ENCODE measurements around the gene UBE3A.

UBE3A gene

DNA sequence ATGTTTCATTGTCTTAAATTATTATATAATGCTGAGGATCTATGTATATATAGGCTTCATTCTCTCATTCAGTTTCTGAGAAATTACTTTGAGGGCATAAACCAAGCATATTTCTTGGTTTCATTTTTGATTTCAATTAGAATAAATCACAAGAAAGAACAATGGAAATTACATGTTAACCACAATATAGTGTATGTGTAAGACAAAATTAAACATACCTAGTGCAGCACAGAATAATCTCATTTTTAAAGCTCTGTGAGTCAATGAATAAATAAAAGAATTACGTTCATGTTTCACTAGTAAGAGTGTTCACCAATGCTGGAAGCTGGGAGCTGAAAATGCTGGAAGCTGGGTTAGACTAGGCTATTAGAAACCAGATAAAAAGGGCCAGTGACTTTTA lies 72.8 kb downstream of the UBE3A start:
- TF ChIP-seq GATA1 (IDR thresholded peaks at IDR 0.05; ENCODE audit: low read depth, low read length) (no peak), POLR2A (IDR thresholded peaks at IDR 0.05; ENCODE audit: low read length) (no peak)
- DNase-seq, result no peak

DNA sequence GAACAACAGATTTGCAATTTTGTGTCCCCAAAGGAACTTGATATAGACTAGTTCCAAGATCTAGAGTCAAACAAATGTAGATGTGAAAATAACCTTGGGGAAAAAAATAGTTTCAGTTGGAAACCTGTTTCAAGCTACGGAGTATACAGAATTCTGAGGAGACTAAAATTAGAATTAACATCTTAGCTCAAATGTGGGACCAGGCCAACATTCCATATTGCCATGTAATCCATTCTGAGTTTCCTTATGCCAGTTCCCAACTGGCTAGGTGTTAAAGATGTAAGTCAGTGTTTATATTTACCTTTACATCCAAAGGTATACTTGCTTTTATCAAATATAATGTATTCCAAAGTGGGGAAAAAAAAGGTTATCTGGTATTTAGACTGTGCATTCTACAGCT lies 76.3 kb downstream of the UBE3A start:
- no peak for DNase-seq
- no peak for TF ChIP-seq GATA1 (IDR thresholded peaks at IDR 0.05; ENCODE audit: low read depth, low read length)
- no peak for TF ChIP-seq POLR2A (IDR thresholded peaks at IDR 0.05; ENCODE audit: low read length)

DNA sequence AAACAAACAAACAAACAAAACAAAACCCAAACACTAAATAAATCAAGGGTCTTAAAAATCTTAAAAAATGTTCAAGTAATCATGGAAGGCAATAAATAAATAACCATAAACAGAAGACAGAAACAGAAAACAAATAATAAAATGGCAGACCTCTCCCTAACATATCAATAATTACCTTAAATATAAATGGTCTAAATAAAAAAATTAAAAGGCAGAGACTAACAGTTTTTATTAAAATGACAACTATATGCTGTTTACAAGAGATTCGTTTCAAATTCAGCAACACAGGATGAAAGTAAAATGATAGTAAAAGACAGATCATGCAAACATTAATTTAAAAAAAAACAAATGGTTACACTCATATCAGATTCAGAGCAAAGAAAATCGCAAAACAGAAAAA lies 91.1 kb downstream of the UBE3A start:
- no peak for DNase-seq
- no peak for TF ChIP-seq POLR2A (IDR thresholded peaks at IDR 0.05; ENCODE audit: low read length)
- TF ChIP-seq GATA1 (IDR thresholded peaks at IDR 0.05; ENCODE audit: low read depth, low read length), result no peak

DNA sequence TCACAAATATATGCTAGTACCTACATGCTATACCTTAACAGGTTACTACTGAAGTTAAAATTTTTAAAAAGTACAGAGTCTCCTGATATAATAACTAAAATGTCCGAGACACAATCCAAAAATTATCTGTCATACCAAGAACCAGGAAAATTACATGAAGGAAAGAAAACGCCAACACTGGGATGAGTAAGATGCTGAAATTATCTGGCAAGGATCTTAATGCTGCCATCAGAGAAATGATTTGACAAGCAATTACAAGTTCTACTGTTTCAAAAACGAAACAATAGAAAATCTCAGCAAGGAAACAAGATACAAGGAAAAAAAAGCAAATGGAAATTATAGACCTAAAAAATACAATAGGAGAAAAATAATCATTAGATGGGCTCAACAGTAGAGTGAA lies 92.5 kb downstream of the UBE3A start:
- DNase-seq, result no peak
- TF ChIP-seq POLR2A (IDR thresholded peaks at IDR 0.05; ENCODE audit: low read length), result no peak
- no peak for TF ChIP-seq GATA1 (IDR thresholded peaks at IDR 0.05; ENCODE audit: low read depth, low read length)

DNA sequence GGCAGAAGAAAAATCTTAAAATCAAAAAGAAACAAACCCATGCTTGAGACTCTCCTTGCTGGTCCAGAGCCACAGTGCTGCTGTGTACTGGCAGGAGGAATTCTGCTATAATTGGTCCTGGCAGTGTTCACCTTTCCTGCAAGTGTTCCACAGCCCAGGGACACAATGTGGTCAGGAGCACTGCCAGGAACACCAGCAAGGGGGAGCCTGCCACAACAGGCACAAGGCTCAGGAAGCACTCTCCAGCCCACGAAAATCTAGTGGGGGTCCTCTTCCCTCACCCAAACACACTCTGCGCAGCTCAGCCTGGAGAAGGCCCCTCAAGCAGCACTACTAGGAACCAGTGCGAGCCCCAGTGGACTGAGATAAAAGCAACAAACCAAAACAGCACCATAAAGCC lies 92.9 kb downstream of the UBE3A start:
- DNase-seq, result no peak
- TF ChIP-seq GATA1 (IDR thresholded peaks at IDR 0.05; ENCODE audit: low read depth, low read length) (no peak), POLR2A (IDR thresholded peaks at IDR 0.05; ENCODE audit: low read length) (no peak)

DNA sequence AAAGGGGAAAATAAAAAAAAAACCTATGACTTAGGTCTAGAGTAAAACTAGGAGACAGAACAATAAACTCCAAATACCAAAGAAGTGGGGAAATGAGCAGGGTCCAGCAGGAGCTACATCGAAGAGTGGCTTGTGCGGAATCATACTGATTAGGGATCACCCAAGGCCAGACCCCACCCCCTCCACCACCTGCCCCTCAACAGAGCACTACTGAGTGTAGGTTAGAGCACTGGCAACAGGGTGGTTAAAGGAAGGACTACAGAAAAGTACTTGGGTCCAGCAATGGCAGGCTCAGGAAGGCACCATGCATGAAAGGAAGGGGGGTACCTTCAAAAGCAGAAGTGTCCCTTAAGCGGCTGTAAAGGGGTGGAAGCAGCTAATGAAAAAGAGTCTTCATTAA lies 96.2 kb downstream of the UBE3A start:
- TF ChIP-seq GATA1 (IDR thresholded peaks at IDR 0.05; ENCODE audit: low read depth, low read length) (no peak), POLR2A (IDR thresholded peaks at IDR 0.05; ENCODE audit: low read length) (no peak)
- DNase-seq, result no peak

DNA sequence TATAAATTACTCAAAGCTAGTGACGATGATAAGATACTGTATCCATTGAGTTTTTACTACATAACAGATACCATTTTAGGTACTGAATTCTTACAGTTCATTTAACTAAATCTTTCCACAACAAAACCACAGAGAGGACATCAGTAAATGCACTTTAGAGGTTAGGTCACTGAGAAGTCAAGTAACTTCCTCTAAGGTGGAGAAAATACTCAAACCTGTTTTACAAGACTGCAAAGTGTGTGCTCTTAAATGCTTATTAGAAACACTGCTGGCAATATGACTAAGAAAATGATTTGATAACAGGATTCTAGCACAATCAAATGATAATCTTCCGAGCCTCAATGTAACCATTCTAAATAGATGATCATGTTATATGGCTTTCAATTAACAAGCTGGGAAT lies 99.4 kb downstream of the UBE3A start:
- DNase-seq, result no peak
- TF ChIP-seq POLR2A (IDR thresholded peaks at IDR 0.05; ENCODE audit: low read length) (no peak), GATA1 (IDR thresholded peaks at IDR 0.05; ENCODE audit: low read depth, low read length) (no peak)

DNA sequence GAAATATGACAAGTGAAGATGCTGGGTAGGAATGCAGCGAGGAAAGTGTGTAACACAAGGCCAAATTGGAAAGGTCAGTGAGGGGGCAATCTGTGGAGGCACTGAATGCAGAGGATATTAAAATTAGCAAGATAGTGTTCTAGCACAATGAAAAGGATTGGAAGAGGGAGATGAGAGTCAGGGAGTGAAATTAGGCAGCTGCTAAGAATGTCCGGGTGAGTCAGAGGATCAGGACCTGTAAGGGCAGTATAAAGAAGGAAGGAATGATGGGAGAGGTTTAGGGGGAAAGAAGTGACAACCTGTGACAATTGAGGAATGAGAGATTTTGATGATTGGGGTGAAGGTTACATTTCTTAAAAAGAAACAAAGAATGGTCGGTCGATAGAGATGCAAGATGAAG lies 103.5 kb downstream of the UBE3A start:
- DNase-seq, result no peak
- no peak for TF ChIP-seq GATA1 (IDR thresholded peaks at IDR 0.05; ENCODE audit: low read depth, low read length)
- no peak for TF ChIP-seq POLR2A (IDR thresholded peaks at IDR 0.05; ENCODE audit: low read length)

DNA sequence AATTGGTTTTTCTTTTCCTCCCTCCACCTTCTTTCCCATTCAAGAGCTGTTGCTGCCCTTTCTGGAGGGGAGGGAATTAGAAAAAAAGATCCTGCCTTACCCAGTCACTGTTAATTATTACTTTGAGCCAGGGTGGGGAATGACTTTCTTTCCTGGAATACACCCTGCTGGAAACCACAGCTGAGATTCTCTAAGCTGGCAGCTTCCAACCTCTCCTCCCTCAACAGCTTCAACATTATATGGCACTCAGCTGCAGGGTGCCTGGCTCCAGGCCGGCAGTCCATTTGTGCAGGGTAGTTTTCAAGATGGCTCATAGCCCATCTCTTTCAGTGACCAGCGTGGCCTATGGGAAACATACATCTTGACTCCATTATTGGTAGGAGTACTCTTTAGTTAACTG lies 105.8 kb downstream of the UBE3A start:
- TF ChIP-seq GATA1 (IDR thresholded peaks at IDR 0.05; ENCODE audit: low read depth, low read length), result no peak
- TF ChIP-seq POLR2A (IDR thresholded peaks at IDR 0.05; ENCODE audit: low read length), result no peak
- no peak for DNase-seq

DNA sequence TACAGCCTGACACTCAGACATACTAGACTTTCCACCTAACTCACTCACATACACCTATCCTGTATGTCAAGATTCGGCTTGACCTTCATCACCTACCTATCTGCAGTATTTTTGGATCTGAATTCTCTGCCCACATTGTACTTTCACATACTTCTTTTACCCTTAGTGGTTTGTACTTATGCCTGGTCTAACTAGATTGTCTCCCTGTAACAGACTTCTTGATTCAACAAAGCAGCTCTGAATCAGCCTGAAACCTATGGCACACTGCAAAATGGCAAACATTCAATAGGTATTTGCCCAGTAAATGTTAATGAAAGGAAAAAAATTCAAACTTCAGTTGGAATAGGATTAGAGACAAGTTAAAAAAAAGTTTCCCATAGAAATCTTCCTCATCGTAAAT lies 106.5 kb downstream of the UBE3A start:
- no peak for DNase-seq
- no peak for TF ChIP-seq GATA1 (IDR thresholded peaks at IDR 0.05; ENCODE audit: low read depth, low read length)

DNA sequence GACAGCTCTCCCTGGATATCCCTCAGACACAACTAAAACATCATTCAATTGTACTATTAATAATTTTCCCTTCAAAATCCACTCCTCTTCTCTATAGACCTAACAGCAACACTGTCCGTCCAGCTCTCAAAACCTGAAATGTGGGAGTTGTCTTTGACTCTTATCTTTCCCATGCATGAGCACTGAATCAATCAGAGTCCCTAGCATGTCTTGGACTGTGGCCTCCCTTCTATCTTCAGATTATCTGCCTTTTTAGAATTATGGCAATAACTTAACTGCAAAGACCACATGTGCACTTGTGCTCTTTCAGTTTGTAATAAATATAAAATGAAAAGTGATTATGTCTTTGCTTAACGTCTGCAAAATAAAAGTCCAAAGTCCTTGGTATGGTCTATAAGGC lies 107.0 kb downstream of the UBE3A start:
- DNase-seq, result peak; percentile 3 to 27

DNA sequence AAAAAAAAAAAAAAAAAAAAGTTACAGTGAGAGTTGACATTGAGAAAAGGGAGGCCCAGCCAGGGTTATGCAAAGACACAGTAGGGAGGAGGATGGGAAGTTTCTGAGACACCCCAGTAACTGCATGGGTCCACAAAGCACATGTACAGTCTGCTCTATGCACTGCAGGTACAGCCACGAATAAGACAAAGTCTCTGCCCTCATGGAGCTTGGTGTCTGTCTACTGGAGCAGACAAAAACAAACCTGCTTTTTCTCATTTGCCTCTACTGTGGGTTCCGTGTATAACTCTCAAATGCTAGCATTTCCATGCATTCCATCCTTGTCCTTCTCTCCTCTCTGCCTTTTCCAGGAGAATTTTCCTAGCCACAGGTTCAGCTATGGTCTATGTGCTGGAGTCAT lies 107.4 kb downstream of the UBE3A start:
- TF ChIP-seq GATA1 (IDR thresholded peaks at IDR 0.05; ENCODE audit: low read depth, low read length) (no peak), POLR2A (IDR thresholded peaks at IDR 0.05; ENCODE audit: low read length) (no peak)
- DNase-seq, result no peak

More for the DNA sequence above, 107.0 kb downstream of the UBE3A start:
- TF ChIP-seq POLR2A (IDR thresholded peaks at IDR 0.05; ENCODE audit: low read length), result no peak
- TF ChIP-seq GATA1 (IDR thresholded peaks at IDR 0.05; ENCODE audit: low read depth, low read length), result no peak

DNA sequence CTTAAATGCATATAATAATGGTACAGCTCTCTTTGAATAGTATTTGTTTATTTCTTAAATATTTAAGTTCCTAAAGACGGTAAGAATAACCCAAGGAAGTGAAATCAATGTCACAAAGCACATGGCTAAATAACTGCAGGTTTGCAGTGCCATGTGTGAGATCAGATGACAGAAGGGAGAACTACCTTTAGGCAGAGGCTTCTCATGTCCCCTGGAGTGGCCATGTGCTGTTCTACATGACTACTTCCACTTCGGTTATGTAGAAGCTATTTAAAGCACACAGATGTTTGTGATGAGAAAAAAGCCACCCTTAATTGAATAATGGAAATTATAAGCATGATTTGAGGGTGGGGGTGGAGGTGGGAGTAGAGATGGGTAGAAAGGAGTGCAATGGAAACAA lies 109.1 kb downstream of the UBE3A start:
- DNase-seq, result no peak
- TF ChIP-seq GATA1 (IDR thresholded peaks at IDR 0.05; ENCODE audit: low read depth, low read length) (no peak), POLR2A (IDR thresholded peaks at IDR 0.05; ENCODE audit: low read length) (no peak)

DNA sequence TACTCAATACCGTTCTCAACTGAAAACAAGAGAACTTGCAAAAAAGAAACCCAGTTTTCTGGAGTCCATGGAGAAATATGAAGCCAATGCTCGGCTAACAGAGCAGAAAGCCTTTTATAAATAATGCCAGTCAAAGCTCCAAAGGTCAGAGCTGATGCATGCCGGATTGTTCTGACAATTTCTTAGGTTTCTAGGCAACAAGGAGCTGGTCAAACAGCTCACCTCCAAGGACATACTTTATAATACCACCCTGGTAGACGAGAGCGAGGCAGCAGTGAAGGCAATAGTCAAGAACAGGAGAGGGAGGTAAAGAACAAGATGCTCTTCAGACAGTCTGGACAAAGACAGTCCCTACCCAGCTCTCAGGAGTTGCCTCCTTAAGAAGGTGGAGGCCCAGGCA lies 111.1 kb downstream of the UBE3A start:
- TF ChIP-seq GATA1 (IDR thresholded peaks at IDR 0.05; ENCODE audit: low read depth, low read length), result no peak
- no peak for TF ChIP-seq POLR2A (IDR thresholded peaks at IDR 0.05; ENCODE audit: low read length)
- DNase-seq, result no peak

DNA sequence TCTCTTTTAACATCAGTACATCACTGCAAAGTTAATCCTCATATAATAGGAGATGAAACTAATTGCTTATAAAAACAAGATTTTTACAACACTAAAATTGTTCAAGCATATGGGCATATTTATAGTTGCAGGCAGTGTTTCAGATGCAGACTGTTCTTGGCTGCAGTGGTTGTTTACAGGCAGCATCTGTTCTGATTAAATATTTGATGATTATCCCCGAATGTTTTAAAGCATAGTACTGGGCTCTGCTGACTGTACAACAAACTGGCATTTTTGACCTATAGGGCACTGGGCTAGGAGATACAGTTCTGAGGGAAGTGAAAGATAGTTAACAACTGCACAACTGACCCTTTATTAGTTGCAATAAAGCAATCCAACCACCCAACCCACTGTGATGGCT lies 113.6 kb downstream of the UBE3A start:
- DNase-seq, result no peak
- TF ChIP-seq POLR2A (IDR thresholded peaks at IDR 0.05; ENCODE audit: low read length), result no peak

DNA sequence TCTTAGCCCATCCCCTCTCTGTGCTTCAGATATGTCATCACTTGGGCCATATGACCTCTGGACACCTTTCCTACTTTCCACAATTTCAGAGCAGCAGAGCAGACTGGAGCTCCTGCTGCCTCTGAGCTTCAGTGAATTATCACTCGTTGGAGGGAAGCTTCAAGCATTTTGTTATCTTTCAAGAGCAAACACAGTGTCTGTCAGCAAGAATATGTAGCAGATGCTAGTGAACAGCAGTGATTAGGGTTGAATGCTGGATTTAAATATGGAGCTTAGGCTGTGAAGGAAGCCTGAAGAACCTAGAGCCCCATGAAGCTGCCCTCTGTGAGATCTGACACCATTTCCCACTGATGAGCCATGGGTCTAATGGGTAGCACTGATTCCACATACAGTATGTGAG lies 115.4 kb downstream of the UBE3A start:
- peak in 1 of 2 experiments; percentile 20 for DNase-seq
- TF ChIP-seq POLR2A (IDR thresholded peaks at IDR 0.05; ENCODE audit: low read length) (no peak), GATA1 (IDR thresholded peaks at IDR 0.05; ENCODE audit: low read depth, low read length) (no peak)

Measured in erythroblast (primary cell).